Left kidney (tissue), 2 donors: ENCODE measurements around the gene TNFSF10. TPM values are rescaled to one million over a fixed set of nuclear protein-coding genes. Genes with fewer than 3 reads are reported as not detected.

Experiments used
- DNase-seq: peaks from one replicate; pipeline ENCODE4 v3.0.0-alpha.2; 2013
- polyA plus RNA-seq: library from polyadenylated mRNA; unstranded; fragments of 120-200 nt; gene quantifications from one replicate; pipeline ENCODE4 v1.2.1, GENCODE V29; 2013; ENCODE audit not compliant: insufficient read length

The TNFSF10 gene
- polyA plus RNA-seq, 1 donor, result 42.4 TPM

DNA sequence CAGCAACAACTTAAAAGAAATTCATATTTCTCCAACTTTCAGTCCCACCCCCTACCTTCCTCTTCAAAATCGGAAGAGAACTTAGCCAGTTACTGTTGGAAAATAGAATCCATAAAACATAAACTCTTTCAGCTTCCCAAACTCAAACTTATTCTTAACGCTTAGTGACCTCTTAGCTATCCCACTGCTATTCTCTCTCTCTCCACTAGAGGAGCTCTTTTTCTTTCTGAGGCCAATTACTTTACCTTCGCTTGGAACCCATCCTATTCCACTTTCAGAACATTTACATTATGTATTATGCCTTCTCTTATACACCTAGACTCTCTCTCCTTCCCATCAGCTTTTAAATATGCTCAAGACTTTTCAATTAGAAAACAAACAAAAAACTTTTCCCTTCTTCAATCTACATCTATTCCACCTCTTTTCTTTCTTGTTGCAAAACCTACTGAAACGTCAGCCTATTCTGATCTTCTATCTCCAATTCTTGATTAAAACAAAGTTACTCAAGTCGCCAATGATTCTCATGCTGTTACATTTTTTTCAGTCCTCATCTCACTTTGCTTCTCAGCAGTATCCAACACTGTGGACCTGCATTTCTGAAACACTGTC, 61.6 kb downstream of the TNFSF10 start:
- DNase-seq, result no peak

DNA sequence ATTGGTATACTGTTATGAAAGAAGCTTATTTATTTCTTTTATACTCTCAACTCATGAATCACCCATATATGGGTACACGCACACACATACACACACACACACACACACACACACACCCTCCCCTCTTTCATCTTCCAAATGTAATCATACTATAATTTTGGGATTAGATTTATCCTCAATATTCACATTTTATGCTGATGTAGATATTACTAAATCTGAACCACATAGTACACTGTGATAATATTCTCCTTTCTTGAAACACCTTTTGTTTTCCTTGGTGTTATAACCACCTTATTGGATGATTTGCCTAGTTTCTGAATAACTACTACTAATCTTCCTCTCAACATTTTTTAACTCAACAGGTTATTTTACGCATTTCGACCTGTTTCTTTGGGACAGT, 66.8 kb downstream of the TNFSF10 start:
- DNase-seq, result no peak

Other genes starting within 250 kb of the TNFSF10 start
- not detected for gene GHSR, start 75.0 kb downstream of the TNFSF10 start, polyA plus RNA-seq
- gene NCEH1, start 187.6 kb upstream of the TNFSF10 start, polyA plus RNA-seq, result 5.3 TPM
- gene ECT2, start 227.3 kb upstream of the TNFSF10 start, polyA plus RNA-seq, result 50.9 TPM